ENCODE measurements around the gene SLC7A6. TPM values are rescaled to one million over a fixed set of nuclear protein-coding genes. Genes with fewer than 3 reads are reported as not detected.

The SLC7A6 gene
- total and polyA plus RNA-seq, 2 of the 13 experiments (the other 11 are each of a cell fraction or from before 2014, with no cell fraction given): 35.8 to 70.8 TPM

- DNase-seq (ENCODE audit: low spot score) (no peak), ATAC-seq (no peak), FAIRE-seq (no peak)
- H3K27me3 ChIP-seq (ENCODE audit: control insufficient read depth in 1 of 2, insufficient read depth in 2 of 2, low read length in 2 of 2): no peaks in the 10 kb centered on the region; a peak in 1 of 5 replicates
- H3K79me2 ChIP-seq (ENCODE audit: insufficient read depth, low read length): peaks cover 25% of the 10 kb centered on the region
- intact Hi-C loops (cut with micrococcal nuclease; ENCODE audit: unreplicated experiment): no loop called here
- no peak overlapping the region for H3K4me2 ChIP-seq (ENCODE audit: low read depth, low read length)
- H2AFZ ChIP-seq (ENCODE audit: low read length): no peak overlapping the region
- POLR2A ChIA-PET: interaction anchor here (0.9 to 1.5 kb wide), 3 partner anchors 27 to 180 kb away, joined by 3 to 5 read pairs (median 5); partner anchors contain the start of gene NFATC3
- H3K36me3 ChIP-seq (replicated peaks in 1 of 2; ENCODE audit: control insufficient read depth in 1 of 2, insufficient read depth in 2 of 2, low read length in 2 of 2): peaks cover 39 to 69% of the 10 kb centered on the region in 2 experiments
- H3K4me1 ChIP-seq (ENCODE audit: insufficient read depth, low read length): peaks cover 42% of the 10 kb centered on the region
- CTCF ChIA-PET (ENCODE audit: low intra/inter-chr PET ratio, low total read pairs): no interaction called here
- 96% methylated on average over 12 of the region's 12 CpGs for WGBS (ENCODE audit: low lambda C conversion rate)
- peaks cover 44% of the 10 kb centered on the region for H4K20me1 ChIP-seq (ENCODE audit: insufficient read depth, low read length)
- no peak overlapping the region for H3K9ac ChIP-seq (ENCODE audit: insufficient read depth, low read depth, low read length)
- H3K4me3 ChIP-seq (replicated peaks in 1 of 3; ENCODE audit: insufficient read depth in 1 of 3, low read depth in 2 of 3, low read length in 3 of 3): no peak overlapping the region
- H3K9me3 ChIP-seq (ENCODE audit: low read length): no peaks in the 10 kb centered on the region
- no peak overlapping the region for H3K27ac ChIP-seq (ENCODE audit: extremely low read length, insufficient read depth, low read length)
- in situ Hi-C loops (cut with HindIII; ENCODE audit: extremely low pct_ligation_motif_present, low pct_unique_long_range_greater_than_20kb): loop anchor here (10.0 kb wide), 1 partner anchor 146 kb away; the partner anchor contains the start of gene NFATC3
- TF ChIP-seq POLR2G (IDR thresholded peaks at IDR 0.05; ENCODE audit: low read depth, low read length) (peak; percentile 51; the same call in 1 of the 2 replicates), ZNF678 (CRISPR knock-in tag; IDR thresholded peaks at IDR 0.05) (no peak), AGO2 (optimal IDR thresholded peaks at IDR 0.05; ENCODE audit: low read depth, low read length) (peak; percentile 29), NONO (IDR thresholded peaks at IDR 0.05) (no peak), NONO (CRISPR knock-in tag; conservative IDR thresholded peaks at IDR 0.05) (peak; percentile 51; the same call in 1 of the 2 replicates), RBM22 (optimal IDR thresholded peaks at IDR 0.05; ENCODE audit: low read length) (peak; percentile 84), RFXANK (CRISPR knock-in tag; IDR thresholded peaks at IDR 0.05) (no peak)
- no TSS peak for BruUV-seq (replicated peaks)
Observed at GRCh38 chr16:68230956-68231355, 33.4 kb upstream of the SLC7A6 start.

DNA sequence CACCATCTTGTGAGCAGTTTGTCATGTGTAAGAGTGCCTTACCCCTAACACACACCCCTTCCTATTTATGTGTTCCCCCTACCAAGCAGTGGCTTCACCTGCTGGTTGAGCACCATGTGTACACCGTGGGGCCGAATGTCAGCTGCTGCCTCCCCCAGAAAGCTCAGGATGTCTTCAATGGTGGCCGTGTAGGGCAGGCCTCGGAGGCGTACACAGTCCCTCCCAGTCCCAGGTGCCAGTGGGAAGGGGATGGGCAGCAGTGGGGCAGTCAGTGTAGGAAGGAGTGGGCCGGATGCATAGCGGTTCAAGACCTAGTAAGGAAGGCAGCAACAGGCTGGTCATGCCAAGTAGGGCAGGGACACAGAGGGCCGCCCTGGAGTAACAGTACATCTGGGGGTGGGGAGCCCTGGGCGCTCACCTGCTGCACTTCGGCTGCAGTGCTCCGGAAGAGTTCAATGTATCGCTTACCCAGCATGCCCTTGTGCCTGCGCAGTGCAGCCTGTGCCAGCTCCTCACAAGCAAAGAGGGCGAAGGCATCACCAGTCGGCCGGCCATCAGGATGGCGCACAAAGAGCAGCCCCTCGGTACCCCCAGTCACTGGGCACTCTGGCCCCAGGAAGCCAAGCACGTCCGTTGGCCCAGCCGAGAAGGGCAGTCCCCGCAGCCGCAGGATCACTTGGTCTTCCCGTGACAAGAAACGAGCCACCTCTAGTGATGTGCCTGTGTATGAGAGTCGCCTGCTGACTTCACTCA, 32.8 kb upstream of the SLC7A6 start:
- H2AFZ ChIP-seq (ENCODE audit: low read length): no peak overlapping the region
- DNase-seq (ENCODE audit: low spot score) (no peak), FAIRE-seq (no peak), ATAC-seq (no peak)
- H3K4me2 ChIP-seq (ENCODE audit: low read depth, low read length): no peak overlapping the region
- ChIA-PET CTCF (ENCODE audit: low intra/inter-chr PET ratio, low total read pairs) (no interaction called here), POLR2A (interaction anchor here (1.1 kb wide), 1 partner anchor 146 kb away, joined by 5 read pairs; the partner anchor contains the start of gene NFATC3)
- H3K79me2 ChIP-seq (ENCODE audit: insufficient read depth, low read length): peaks cover 29% of the 10 kb centered on the region
- peaks cover 33 to 63% of the 10 kb centered on the region in 2 experiments for H3K36me3 ChIP-seq (replicated peaks in 1 of 2; ENCODE audit: control insufficient read depth in 1 of 2, insufficient read depth in 2 of 2, low read length in 2 of 2)
- H4K20me1 ChIP-seq (ENCODE audit: insufficient read depth, low read length): peaks cover 44% of the 10 kb centered on the region
- no peak overlapping the region for H3K4me3 ChIP-seq (replicated peaks in 1 of 3; ENCODE audit: insufficient read depth in 1 of 3, low read depth in 2 of 3, low read length in 3 of 3)
- peaks cover 38% of the 10 kb centered on the region for H3K4me1 ChIP-seq (ENCODE audit: insufficient read depth, low read length)
- BruUV-seq (replicated peaks): no TSS peak
- intact Hi-C loops (cut with micrococcal nuclease; ENCODE audit: unreplicated experiment): no loop called here
- no peaks in the 10 kb centered on the region for H3K9me3 ChIP-seq (ENCODE audit: low read length)
- no peak overlapping the region for H3K9ac ChIP-seq (ENCODE audit: insufficient read depth, low read depth, low read length)
- 97% methylated on average over 26 of the region's 26 CpGs for WGBS (ENCODE audit: low lambda C conversion rate)
- no peak overlapping the region for H3K27ac ChIP-seq (ENCODE audit: extremely low read length, insufficient read depth, low read length)
- no peaks in the 10 kb centered on the region; a peak in 1 of 5 replicates for H3K27me3 ChIP-seq (ENCODE audit: control insufficient read depth in 1 of 2, insufficient read depth in 2 of 2, low read length in 2 of 2)
- in situ Hi-C loops (cut with HindIII; ENCODE audit: extremely low pct_ligation_motif_present, low pct_unique_long_range_greater_than_20kb): loop anchor here (10.0 kb wide), 1 partner anchor 147 kb away; the partner anchor contains the start of gene NFATC3
- TF ChIP-seq RBM22 (optimal IDR thresholded peaks at IDR 0.05; ENCODE audit: low read length): peak; percentile 76
- peak; percentile 86 for TF ChIP-seq AGO2 (optimal IDR thresholded peaks at IDR 0.05; ENCODE audit: low read depth, low read length)
- no peak for TF ChIP-seq KLF9 (CRISPR knock-in tag; IDR thresholded peaks at IDR 0.05; ENCODE audit: low read depth)
- TF ChIP-seq, protein P1, sequence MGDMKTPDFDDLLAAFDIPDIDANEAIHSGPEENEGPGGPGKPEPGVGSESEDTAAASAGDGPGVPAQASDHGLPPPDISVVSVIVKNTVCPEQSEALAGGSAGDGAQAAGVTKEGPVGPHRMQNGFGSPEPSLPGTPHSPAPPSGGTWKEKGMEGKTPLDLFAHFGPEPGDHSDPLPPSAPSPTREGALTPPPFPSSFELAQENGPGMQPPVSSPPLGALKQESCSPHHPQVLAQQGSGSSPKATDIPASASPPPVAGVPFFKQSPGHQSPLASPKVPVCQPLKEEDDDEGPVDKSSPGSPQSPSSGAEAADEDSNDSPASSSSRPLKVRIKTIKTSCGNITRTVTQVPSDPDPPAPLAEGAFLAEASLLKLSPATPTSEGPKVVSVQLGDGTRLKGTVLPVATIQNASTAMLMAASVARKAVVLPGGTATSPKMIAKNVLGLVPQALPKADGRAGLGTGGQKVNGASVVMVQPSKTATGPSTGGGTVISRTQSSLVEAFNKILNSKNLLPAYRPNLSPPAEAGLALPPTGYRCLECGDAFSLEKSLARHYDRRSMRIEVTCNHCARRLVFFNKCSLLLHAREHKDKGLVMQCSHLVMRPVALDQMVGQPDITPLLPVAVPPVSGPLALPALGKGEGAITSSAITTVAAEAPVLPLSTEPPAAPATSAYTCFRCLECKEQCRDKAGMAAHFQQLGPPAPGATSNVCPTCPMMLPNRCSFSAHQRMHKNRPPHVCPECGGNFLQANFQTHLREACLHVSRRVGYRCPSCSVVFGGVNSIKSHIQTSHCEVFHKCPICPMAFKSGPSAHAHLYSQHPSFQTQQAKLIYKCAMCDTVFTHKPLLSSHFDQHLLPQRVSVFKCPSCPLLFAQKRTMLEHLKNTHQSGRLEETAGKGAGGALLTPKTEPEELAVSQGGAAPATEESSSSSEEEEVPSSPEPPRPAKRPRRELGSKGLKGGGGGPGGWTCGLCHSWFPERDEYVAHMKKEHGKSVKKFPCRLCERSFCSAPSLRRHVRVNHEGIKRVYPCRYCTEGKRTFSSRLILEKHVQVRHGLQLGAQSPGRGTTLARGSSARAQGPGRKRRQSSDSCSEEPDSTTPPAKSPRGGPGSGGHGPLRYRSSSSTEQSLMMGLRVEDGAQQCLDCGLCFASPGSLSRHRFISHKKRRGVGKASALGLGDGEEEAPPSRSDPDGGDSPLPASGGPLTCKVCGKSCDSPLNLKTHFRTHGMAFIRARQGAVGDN (CRISPR knock-in tag; IDR thresholded peaks at IDR 0.05): 0 out of 2 replicates have a peak, but pooled peaks have one; percentile 0
- TF ChIP-seq HOXA3 (CRISPR knock-in tag; IDR thresholded peaks at IDR 0.05): no peak
- TF ChIP-seq ZBTB3 (CRISPR knock-in tag; IDR thresholded peaks at IDR 0.05; ENCODE audit: borderline replicate concordance, low read depth): no peak
- peak; percentile 38; the same call in 1 of the 2 replicates for TF ChIP-seq RBFOX2 (IDR thresholded peaks at IDR 0.05; ENCODE audit: low read depth, low read length)
